ENCODE results near the gene TFCP2.
"Not testable (repeated sequence)": the region's sequence is repeated elsewhere in the genome, so short reads cannot be mapped to it uniquely, and the experiment has no call there.

The TFCP2 gene

GRCh38 chr12:51080136-51080535, 92.8 kb downstream of the TFCP2 start:
- no peak for DNase-seq (ENCODE audit: low spot score)

GRCh38 chr12:51078866-51079265, 94.1 kb downstream of the TFCP2 start:
- DNase-seq (ENCODE audit: low spot score): not testable (repeated sequence)

GRCh38 chr12:51078346-51078745, 94.6 kb downstream of the TFCP2 start:
- not testable (repeated sequence) for DNase-seq (ENCODE audit: low spot score)

GRCh38 chr12:51077930-51078329, 95.0 kb downstream of the TFCP2 start:
- no peak for DNase-seq (ENCODE audit: low spot score)

- no peak for DNase-seq (ENCODE audit: low spot score)
Observed at GRCh38 chr12:51076236-51076930, 96.6 kb downstream of the TFCP2 start.

- DNase-seq (ENCODE audit: low spot score): no peak
Observed at GRCh38 chr12:51075390-51075789, 97.5 kb downstream of the TFCP2 start.

- DNase-seq (ENCODE audit: low spot score): no peak
Observed at GRCh38 chr12:51071663-51072062, 101.3 kb downstream of the TFCP2 start.

GRCh38 chr12:51070004-51070403, 102.9 kb downstream of the TFCP2 start:
- no peak for DNase-seq (ENCODE audit: low spot score)

GRCh38 chr12:51067771-51068170, 105.2 kb downstream of the TFCP2 start:
- no peak for DNase-seq (ENCODE audit: low spot score)

- DNase-seq (ENCODE audit: low spot score): no peak
Observed at GRCh38 chr12:51067229-51067628, 105.7 kb downstream of the TFCP2 start.

GRCh38 chr12:51065530-51065929, 107.4 kb downstream of the TFCP2 start:
- no peak for DNase-seq (ENCODE audit: low spot score)

- no peak for DNase-seq (ENCODE audit: low spot score)
Observed at GRCh38 chr12:51062631-51063397, 110.1 kb downstream of the TFCP2 start.

- DNase-seq (ENCODE audit: low spot score): no peak
Observed at GRCh38 chr12:51059086-51059485, 113.8 kb downstream of the TFCP2 start.

GRCh38 chr12:51056242-51056641, 116.7 kb downstream of the TFCP2 start:
- no peak for DNase-seq (ENCODE audit: low spot score)

GRCh38 chr12:51055060-51055459, 117.9 kb downstream of the TFCP2 start:
- DNase-seq (ENCODE audit: low spot score): no peak

GRCh38 chr12:51051787-51052186, 121.1 kb downstream of the TFCP2 start:
- no peak for DNase-seq (ENCODE audit: low spot score)

GRCh38 chr12:51049525-51049924, 123.4 kb downstream of the TFCP2 start:
- DNase-seq (ENCODE audit: low spot score): no peak

GRCh38 chr12:51048661-51049251, 124.2 kb downstream of the TFCP2 start:
- no peak for DNase-seq (ENCODE audit: low spot score)

- peak; percentile 98 for DNase-seq (ENCODE audit: low spot score)
Observed at GRCh38 chr12:51047655-51048540, 125.0 kb downstream of the TFCP2 start, which contains the start of gene LETMD1. Gene LETMD1, plus strand, starts transcription at chr12:51048327. Its CDS starts 30 bp downstream, at chr12:51048357.

Data from ecto neural progenitor cell (in vitro differentiated cells).